ENCODE measurements around the gene ZNF503. TPM values are rescaled to one million over a fixed set of nuclear protein-coding genes. Genes with fewer than 3 reads are reported as not detected.
A peak's percentile ranks its signal among the peaks of the same experiment; 100 is the strongest.
"Not testable (repeated sequence)": the region's sequence is repeated elsewhere in the genome, so short reads cannot be mapped to it uniquely, and the experiment has no call there.

Gene ZNF503
- total RNA-seq, 2 donors from 2014 or later = 12.0 to 14.3 TPM

GRCh38 chr10:75375838-75376237 is 25.7 kb downstream of the ZNF503 start:
- DNase-seq (no peak), ATAC-seq (peak; percentile 51 to 68)
- intact Hi-C loops (cut with DNase I) = no loop called here

- intact Hi-C loops (cut with DNase I) = no loop called here
- no peak for DNase-seq
- ATAC-seq = no peak
Measured at GRCh38 chr10:75371010-75371409, 30.6 kb downstream of the ZNF503 start.

DNA sequence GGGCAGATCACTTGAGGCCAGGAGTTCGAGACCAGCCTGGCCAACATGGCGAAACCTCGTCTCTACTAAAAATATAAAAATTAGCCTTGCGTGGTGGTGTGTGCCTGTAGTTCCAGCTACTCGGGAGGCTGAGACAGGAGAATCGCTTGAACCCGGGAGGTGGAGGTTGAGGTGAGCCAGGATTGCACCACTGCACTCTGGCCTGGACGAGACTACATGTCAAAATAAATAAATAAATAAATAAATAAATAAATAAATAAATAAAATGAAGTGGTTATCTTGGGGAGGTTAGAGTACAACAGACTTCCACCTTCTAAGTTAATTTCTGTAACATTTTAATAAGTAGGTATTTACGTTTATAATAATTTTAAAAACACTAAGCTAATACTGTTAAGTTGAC is 31.7 kb downstream of the ZNF503 start:
- intact Hi-C loops (cut with DNase I); DNase-seq; ATAC-seq: not testable (repeated sequence)

DNA sequence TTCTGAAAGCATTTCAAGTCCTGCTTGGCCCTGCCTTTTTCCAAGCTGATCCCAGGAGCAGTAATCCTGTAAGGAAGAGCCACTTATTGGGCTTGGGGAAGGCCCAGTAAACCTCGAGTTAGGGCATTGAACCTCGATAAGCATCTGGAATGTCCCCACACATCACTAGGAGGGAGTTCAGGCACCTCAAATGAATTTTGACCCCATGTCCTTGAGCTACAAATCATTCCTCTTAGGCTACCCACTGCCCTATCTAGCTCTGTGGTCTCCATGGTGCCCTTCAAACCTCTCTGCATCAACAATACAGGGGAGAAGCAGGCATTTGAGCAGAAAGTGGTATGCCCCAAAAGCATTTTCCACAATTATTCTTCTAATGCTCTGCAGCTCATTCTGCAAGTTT is 33.7 kb downstream of the ZNF503 start:
- DNase-seq = no peak
- intact Hi-C loops (cut with DNase I) = no loop called here
- no peak for ATAC-seq

GRCh38 chr10:75367021-75367487 is 34.5 kb downstream of the ZNF503 start:
- intact Hi-C loops (cut with DNase I) = no loop called here
- DNase-seq (no peak), ATAC-seq (no peak)

DNA sequence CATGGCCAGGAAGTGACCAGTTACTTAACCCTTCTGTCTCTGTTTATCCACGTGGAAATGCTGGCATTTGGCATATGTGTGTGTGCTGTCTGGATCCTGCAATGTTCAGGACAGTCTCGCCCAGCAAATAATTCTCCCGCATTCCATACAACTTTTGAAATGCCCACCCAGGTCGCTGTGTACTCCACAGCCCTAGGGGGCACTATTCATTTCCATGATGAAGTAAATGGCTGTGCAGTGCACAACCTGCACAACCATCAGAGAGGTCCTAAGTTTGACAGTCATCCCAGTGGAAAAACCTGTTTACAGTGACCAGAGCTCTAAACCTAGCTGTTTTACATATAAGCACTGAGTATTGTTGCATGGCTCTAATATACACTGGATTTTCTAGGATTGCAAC is 38.1 kb downstream of the ZNF503 start:
- ATAC-seq (no peak), DNase-seq (no peak)
- intact Hi-C loops (cut with DNase I) = no loop called here

GRCh38 chr10:75359876-75360275 is 41.7 kb downstream of the ZNF503 start:
- intact Hi-C loops (cut with DNase I); DNase-seq; ATAC-seq: not testable (repeated sequence)

- intact Hi-C loops (cut with DNase I) = no loop called here
- peak in 1 of 2 donors; percentile 91 for ATAC-seq
- no peak for DNase-seq
Measured at GRCh38 chr10:75358835-75359421, 42.6 kb downstream of the ZNF503 start.

DNA sequence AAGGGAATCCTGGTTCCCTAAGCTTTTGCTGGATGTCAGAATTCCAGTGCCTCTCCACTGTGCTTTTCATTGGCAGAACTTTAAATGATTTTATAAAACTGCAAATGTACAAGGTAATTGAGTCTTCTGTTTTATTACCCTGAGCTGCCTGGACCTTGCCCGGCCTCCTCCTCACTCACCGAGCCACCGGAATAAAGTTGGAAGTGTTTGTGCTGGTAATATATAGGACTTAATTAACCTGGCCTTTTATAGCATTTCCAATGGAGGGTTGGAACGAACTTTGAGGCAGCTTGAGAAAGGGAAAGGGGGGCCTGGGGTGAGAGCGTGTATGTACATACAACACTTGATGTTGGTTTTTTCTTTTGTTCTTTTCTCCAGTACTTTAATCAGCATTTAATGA is 43.4 kb downstream of the ZNF503 start:
- intact Hi-C loops (cut with DNase I) = no loop called here
- ATAC-seq (no peak), DNase-seq (no peak)

DNA sequence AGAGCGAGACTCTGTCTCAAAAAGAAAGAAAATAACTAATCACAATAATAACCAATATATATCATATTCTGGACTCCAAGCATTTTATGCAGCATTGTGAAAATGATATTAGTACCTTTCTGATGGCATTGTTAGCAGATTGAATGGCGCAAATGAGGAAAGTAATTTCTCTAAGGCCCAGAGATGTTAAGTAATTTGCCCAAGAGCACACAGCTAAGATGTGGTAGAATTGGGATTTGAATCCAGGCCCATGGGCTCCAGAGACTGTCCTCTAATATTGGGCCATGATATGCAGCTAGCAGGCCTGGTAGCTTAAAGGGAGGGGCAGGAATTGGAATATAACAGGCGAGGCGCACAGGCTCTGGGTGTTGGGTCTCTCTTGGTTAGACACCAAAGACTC is 44.1 kb downstream of the ZNF503 start:
- ATAC-seq = no peak
- DNase-seq = no peak
- intact Hi-C loops (cut with DNase I) = no loop called here

DNA sequence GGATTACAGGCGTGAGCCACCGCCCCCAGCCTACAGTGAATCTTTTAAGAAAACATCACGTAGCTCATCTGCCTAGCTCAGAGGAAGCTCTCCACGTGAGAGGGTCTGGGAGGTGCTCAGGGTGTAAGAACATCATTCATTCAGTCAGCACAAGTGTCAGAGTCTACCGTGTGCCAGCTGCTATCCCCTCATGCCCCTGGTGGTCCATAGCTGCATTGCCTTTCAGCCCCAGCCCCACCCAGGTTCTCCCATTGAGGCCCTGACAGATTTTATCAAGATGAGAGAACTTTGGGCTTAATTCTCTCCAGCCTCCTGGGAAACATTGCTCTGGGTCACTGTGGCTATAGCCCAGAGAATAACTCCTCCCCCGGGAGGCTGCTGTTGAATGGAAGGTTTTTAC is 45.1 kb downstream of the ZNF503 start:
- DNase-seq (no peak), ATAC-seq (no peak)
- intact Hi-C loops (cut with DNase I) = no loop called here

DNA sequence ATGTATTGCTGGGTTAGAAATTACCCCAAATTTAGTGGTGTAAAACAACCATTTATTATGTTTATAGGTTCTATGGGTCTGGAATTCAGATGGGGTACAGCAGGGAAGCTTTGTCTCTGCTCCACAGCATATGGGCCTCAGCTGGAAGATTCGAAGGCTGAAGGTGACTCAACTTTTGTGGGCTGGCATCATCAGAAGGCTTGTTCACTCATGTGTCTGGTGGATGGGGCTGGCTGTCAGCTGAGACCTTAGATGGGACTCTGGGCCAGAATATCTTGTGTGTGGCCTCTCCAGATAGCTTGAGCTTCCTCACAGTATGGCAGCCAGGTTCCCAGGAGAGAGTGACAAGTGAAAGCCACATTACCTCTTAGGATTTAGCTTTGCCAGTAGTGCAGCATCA is 45.9 kb downstream of the ZNF503 start:
- DNase-seq (no peak), ATAC-seq (no peak)
- intact Hi-C loops (cut with DNase I) = no loop called here

DNA sequence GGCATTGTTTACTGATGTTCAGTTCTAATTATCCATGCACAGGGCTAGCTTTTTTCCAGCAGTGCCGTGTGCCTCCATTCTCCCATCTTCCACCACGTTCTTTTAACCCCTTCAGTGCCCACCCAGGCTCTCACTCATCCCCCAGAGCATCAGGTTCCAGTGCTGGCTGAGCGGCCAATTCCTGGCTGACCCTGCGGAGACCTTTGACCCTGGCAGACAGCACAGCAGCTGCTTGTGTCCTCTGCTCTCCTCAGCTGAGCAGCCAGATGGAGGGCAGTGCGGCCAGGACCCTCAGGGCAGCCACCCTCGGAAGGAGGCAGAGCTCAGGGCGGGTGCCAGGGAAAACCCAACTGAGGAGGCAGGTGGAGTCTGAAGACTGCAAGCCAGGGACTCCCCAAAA is 48.4 kb downstream of the ZNF503 start:
- DNase-seq (no peak), ATAC-seq (no peak)
- intact Hi-C loops (cut with DNase I) = no loop called here

DNA sequence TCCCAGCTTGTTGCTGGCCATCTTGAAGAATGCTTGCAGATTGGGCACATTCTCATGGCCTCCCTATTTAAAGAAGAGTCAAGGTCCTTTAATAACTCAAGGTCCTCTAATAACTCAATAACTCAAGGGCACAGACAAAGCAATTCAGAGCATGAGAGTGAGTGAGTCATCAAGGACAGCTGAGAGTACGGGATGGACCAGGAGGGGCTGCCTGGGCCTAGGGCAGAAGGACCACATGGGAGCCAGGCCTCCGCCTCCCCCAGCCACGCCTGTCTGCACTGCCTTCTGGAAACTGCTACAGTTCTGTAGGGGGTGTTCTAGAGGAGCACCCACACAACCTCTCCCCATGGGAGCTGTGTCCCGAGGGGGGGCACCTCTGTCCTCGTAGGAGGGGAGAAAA is 48.9 kb downstream of the ZNF503 start:
- DNase-seq = no peak
- intact Hi-C loops (cut with DNase I) = no loop called here
- peak in 1 of 2 donors; percentile 18 for ATAC-seq

GRCh38 chr10:75351637-75352036 is 49.9 kb downstream of the ZNF503 start:
- intact Hi-C loops (cut with DNase I) = no loop called here
- DNase-seq (no peak), ATAC-seq (no peak)

DNA sequence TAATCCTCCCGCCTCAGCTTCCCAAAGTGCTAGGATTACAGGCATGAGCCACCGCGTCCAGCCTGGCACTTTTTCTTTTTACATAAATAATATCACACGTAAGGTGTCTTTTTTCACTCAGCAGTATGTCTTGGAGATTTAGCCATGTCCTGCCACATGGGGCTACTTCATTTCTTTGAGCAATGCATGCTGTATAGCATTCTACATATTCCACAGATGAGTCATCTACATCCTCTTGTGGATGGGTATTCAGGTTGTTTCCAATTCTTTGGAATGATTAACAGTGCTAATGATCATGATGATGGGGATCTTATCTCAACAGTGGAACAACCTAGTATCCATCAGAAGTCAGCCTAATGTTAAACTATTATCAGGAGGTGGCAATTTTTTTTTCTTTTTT is 50.8 kb downstream of the ZNF503 start:
- no peak for DNase-seq
- intact Hi-C loops (cut with DNase I) = no loop called here
- ATAC-seq = no peak

Other genes starting within 250 kb of the ZNF503 start
- gene VDAC2, start 191.0 kb downstream of the ZNF503 start, total RNA-seq = 100 to 1,000 TPM; 313 to 428 TPM
- gene COMTD1, start 165.8 kb downstream of the ZNF503 start, total RNA-seq = 10 to 100 TPM; 22.7 to 28.2 TPM
- 10 to 100 TPM; 40.6 to 57.8 TPM for gene LRMDA, start 29.9 kb upstream of the ZNF503 start, total RNA-seq

All from left cardiac atrium (tissue), 4 donors.